Activated CD8-positive, alpha-beta memory T cell treated with anti-CD3 and anti-CD28 coated beads, Interleukin-2, amount 50 U/mL, for 1 hour (primary cell): Measurements from ENCODE around the gene CHRM1.
A peak's percentile ranks its signal among the peaks of the same experiment; 100 is the strongest.

Experiments used
- DNase-seq: peaks from one replicate; pipeline ENCODE4 v3.0.0-alpha.2; 2020; ENCODE audit errors: extremely low read depth

CHRM1 gene

GRCh38 chr11:62925745-62926679, 4.8 kb upstream of the CHRM1 start:
- no peak for DNase-seq

DNA sequence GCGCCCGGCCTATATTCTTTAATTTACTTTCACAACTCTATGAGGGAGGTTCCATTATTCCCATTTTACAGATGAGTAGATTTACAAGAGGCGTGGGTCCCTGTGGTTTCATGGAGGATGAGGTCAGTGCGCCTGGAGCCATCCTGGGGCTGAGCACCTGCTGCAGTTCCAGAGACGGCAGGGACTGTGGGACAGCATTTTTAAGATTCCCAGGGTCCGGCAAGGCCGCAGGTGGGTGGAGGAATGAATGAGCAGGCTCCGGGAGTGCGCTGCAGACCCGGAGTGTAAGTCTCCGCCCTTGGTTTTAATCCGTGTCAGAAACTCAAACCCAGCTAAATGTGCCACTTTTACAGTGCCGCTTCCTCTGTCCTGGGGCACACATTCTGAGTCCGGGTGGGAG, 4.1 kb upstream of the CHRM1 start:
- no peak for DNase-seq

- peak; percentile 7 for DNase-seq
These were observed 2.6 kb upstream of the CHRM1 start for GRCh38 chr11:62923601-62924411.

GRCh38 chr11:62922653-62923431, 1.7 kb upstream of the CHRM1 start:
- DNase-seq: no peak

DNA sequence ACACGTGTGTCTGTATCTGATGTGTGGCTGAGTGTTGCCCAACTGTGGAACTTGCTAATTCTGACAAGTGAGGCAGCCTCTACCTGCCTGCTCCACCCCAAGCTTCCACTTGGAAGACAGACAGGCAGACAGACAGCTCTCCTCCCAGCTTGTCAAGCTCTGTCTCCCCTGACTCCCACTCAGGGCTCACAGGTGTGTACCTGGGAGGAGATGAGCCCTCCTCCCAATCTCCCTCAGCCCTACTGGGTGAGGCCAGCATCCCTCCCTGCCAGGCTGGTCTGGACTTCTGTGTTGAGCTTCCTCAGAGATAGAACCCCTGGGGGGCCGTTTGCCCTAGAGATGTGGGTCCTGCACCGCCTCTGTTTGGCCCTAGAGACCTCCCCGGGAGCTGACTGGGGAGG, 1.0 kb upstream of the CHRM1 start:
- no peak for DNase-seq

DNA sequence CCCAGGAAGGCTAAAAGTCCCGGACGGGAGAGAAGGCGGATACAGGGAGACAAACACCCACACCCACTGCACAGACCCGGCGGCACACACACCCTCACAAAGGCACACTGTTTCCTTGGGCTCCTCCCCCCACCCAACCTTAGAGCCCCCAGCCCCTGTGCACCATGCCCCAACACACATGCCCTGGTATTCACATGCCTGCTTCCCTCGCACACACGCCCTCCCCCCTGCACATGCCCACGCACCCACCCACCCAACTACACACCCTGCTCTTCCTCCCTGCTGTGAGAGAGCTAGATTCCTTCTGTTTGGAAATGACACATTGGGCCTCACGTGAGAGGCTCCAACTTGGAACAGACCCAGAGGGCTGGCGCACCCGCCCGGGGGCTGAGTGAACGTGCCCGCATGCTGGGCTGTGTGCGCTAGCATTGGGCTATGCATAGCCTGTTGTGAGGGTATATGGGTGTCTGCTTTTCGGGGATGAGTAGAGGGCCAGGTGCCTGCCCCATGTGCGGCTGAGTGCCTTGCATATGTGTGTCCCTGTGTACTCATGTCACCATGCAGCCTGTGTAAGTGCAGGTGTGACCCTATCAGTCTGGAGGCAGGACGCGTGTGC, 518 bp upstream of the CHRM1 start:
- DNase-seq: no peak

DNA sequence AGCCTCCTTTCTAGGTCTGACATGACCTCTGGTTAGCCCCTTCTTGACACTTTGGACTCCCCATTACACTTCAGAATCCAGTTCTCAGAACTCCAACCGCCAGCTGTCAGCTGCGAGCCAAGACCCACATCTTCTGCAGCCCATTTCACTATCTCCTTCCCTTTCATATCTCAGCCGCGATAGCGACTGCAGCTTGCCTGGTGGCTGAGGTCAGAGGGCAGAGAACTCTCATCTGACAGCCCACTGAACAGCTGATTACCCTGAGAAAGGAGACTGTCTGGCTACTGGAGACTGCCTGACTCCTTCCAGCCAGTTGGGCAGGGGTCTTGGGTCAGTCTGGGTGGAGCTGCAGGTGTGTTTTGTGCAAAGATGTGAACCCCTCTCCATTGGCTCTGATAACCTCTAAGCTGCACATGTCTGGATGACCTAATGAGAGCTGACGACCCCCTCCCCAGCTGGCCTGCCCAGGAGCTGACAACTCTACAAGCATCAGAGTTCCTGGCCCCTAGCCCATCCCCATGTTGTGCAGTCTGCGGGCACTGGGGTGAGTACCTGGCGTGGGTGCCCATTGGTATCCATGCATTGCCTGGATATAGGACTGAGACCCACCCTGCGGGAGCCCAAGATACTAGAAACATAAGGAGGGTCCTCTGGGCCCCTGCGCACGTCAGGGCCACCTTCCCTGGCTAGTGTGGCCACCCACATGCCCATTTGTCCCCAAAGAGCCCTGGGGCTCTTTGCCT, 1.1 kb downstream of the CHRM1 start:
- DNase-seq: no peak

GRCh38 chr11:62919476-62919875, 1.7 kb downstream of the CHRM1 start:
- no peak for DNase-seq

DNA sequence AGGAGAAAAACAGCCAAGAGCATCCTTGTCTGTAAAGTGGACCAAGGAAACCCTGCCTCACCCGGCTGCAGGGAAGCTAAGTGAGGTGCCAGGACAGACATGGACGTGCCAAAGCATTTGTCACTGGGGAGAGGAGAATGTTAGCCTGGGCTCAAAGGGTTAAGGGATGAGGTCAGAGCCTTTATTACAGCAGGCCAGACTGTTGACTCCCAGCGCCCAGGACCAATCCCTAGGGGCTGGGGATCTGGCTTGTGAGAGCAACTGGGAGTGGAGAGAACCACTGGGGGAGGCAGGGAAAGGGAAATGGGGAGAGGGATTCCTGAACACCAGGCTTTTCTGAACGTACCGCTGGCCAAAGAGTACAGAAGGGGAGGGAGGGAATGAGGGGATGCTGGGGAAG, 2.6 kb downstream of the CHRM1 start:
- no peak for DNase-seq

- no peak for DNase-seq
These were observed 3.2 kb downstream of the CHRM1 start for GRCh38 chr11:62917906-62918502.

DNA sequence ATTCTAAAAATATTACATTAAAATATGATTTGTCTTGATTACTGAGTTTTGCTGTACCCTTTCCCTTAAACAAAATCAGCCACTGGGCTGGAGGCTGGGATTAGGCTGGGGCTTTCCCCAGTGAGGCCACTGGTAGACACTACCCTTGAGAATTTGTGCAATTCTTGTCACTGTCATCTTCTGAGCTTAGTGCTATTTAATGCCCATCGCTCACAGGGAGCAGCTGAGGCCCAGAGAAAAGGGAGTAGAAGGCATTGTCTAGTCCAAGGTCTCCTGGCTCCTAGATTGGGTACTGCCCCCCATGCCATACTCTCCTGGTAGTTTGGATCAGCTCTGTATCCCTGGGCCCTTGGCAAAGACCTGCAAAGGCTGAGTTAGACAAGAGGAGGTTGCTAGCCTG, 6.7 kb downstream of the CHRM1 start:
- DNase-seq: no peak

DNA sequence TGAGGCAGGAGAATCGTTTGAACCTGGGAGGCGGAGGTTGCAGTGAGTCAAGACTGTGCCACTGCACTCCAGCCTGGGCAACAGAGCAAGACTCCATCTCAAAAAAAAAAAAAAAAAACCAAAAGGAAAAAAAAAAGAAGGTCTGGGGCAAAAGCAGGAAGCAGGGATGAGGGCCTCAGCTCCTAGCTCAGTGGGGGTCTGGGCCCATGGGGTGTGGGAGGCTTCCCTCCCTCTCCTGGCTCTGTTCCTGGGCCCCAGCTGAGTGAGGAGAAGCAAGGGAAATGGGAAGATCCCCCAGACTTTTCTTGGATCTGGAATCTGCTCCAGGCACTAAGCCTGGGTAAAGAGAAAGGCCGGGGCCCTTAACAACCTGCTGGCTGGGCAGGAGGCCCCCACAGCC, 8.9 kb downstream of the CHRM1 start:
- no peak for DNase-seq

GRCh38 chr11:62911137-62912130, 9.7 kb downstream of the CHRM1 start:
- no peak for DNase-seq

- DNase-seq: no peak
These were observed 10.9 kb downstream of the CHRM1 start for GRCh38 chr11:62910141-62910882.

DNA sequence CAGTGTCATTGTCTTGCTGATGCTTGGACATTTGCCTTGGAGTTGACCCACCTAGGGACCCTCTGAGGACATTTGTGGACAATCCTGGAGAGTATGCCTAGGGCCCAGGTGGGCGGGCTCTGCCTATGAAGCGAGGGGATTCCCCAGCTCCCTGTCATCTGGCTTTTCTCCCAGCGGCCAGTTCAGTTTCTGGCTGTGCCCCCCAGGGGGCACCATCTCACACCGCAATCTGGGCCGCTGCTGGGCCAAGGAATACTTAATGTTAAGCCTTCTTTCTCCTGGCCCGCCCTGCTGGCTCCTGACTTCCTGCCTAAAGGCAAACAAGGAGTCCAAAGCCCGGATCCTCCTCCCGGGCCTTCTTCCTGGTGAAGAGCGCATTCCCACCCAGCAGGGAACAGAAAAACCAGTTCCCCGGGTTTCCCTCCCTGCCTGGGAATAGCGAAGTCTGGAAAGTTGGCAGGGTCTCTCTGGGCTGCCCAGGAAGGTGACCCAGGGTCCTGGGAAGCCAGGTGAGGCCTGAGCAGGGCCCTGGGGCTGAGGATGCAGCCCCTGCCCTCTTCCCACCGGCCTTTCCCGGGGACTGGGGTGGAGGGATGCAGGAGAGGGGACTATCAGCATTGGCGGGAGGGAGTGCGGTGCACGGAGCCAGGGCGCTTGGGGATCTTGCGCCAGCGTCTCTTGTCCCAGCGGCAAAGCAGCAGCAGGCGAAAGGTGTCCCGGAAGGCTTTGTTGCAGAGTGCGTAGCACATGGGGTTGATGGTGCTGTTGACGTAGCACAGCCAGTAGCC, 11.9 kb downstream of the CHRM1 start:
- no peak for DNase-seq

- no peak for DNase-seq
These were observed 12.6 kb downstream of the CHRM1 start for GRCh38 chr11:62908468-62909072.

DNA sequence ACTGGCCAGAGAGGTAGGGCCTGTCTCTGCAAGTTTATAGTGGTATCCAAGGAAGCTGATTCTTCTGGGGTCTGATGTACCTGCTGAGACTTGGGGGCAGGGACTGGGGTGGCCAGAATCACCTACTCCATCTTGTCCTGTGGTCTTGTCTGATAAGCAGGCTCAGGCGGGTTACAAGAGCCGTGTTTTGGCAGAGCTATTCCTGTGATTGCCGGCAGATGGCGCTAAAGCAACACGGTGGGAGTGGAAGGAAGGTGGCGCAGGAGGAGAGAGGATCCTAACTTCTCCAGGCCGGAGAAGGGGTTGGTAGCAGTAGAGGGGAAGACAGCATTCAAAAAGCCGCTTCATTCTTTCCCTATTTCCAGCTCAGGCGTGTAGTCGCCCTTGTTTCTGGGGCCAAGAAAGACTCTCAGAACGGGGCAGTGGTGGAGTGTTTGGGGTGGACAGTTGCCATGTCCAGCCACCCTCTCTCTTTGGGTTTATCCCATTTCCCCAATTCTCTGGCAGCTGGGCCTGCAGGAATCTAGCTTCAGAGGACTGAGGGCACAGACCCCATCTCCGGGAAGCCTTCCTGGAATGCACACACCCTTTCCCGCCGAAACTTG, 15.1 kb downstream of the CHRM1 start:
- peak; percentile 45 for DNase-seq
